ENCODE results near the gene TCF12. TPM values are rescaled to one million over a fixed set of nuclear protein-coding genes. Genes with fewer than 3 reads are reported as not detected.

Gene TCF12
- total and polyA plus RNA-seq, 11 donors, result 6.5 to 77.3 (median 43.5) TPM

GRCh38 chr15:57056357-57056756, 137.9 kb downstream of the TCF12 start:
- no peak for ATAC-seq
- Histone ChIP-seq H3K4me1 (peaks cover 5 to 67% (median 39%) of the 10 kb centered on the region in 12 donors), H3K36me3 (no peaks in the 10 kb centered on the region), H3K27me3 (no peaks in the 10 kb centered on the region), H3K27ac (no peak overlapping the region), H3K9me3 (no peaks in the 10 kb centered on the region), H3K4me3 (no peak overlapping the region)
- 93 to 97% (median 94%) methylated on average over 7 of the region's 7 CpGs for WGBS, 4 donors
- no peak for DNase-seq
- TF ChIP-seq POLR2A (IDR thresholded peaks at IDR 0.05) (no peak), CTCF (IDR thresholded peaks at IDR 0.05) (no peak)
- intact Hi-C loops (cut with DNase I), result no loop called here

- Histone ChIP-seq H3K4me1 (peaks cover 5 to 70% (median 39%) of the 10 kb centered on the region in 12 donors), H3K36me3 (no peaks in the 10 kb centered on the region), H3K9me3 (no peaks in the 10 kb centered on the region), H3K27ac (no peak overlapping the region), H3K27me3 (no peaks in the 10 kb centered on the region), H3K4me3 (no peak overlapping the region)
- TF ChIP-seq CTCF (IDR thresholded peaks at IDR 0.05), result no peak
- no peak for TF ChIP-seq POLR2A (IDR thresholded peaks at IDR 0.05)
- 40 to 52% (median 42%) methylated on average over 3 of the region's 3 CpGs for WGBS, 4 donors
- DNase-seq (no peak), ATAC-seq (no peak)
- intact Hi-C loops (cut with DNase I), result no loop called here
These were observed 138.9 kb downstream of the TCF12 start for GRCh38 chr15:57057134-57057930.

- intact Hi-C loops (cut with DNase I), result no loop called here
- peaks cover 0 to 60% (median 30%) of the 10 kb centered on the region in 12 donors for H3K4me1 ChIP-seq
- ATAC-seq (no peak), DNase-seq (no peak)
- 92 to 100% (median 97%) methylated on average over 2 of the region's 2 CpGs for WGBS, 4 donors
- H3K27ac ChIP-seq, result no peak overlapping the region
- H3K27me3 ChIP-seq, result no peaks in the 10 kb centered on the region
- TF ChIP-seq CTCF (IDR thresholded peaks at IDR 0.05) (no peak), POLR2A (IDR thresholded peaks at IDR 0.05) (no peak)
- H3K4me3 ChIP-seq, result no peak overlapping the region
- no peaks in the 10 kb centered on the region for H3K9me3 ChIP-seq
- peaks cover 0 to 4% (median 0%) of the 10 kb centered on the region in 9 donors for H3K36me3 ChIP-seq
These were observed 140.7 kb downstream of the TCF12 start for GRCh38 chr15:57059026-57059660.

GRCh38 chr15:57060799-57061198, 142.4 kb downstream of the TCF12 start:
- no peaks in the 10 kb centered on the region for H3K27me3 ChIP-seq
- no peak overlapping the region for H3K4me3 ChIP-seq
- DNase-seq (no peak), ATAC-seq (no peak)
- peaks cover 0 to 50% (median 26%) of the 10 kb centered on the region in 12 donors for H3K4me1 ChIP-seq
- H3K27ac ChIP-seq, result no peak overlapping the region
- peaks cover 0 to 4% (median 0%) of the 10 kb centered on the region in 9 donors for H3K36me3 ChIP-seq
- 37 to 54% (median 45%) methylated on average over 2 of the region's 2 CpGs for WGBS, 4 donors
- H3K9me3 ChIP-seq, result no peaks in the 10 kb centered on the region
- intact Hi-C loops (cut with DNase I), result no loop called here
- no peak for TF ChIP-seq CTCF (IDR thresholded peaks at IDR 0.05)
- TF ChIP-seq POLR2A (IDR thresholded peaks at IDR 0.05), result no peak
